ENCODE results near the gene MKX. TPM values are rescaled to one million over a fixed set of nuclear protein-coding genes. Genes with fewer than 3 reads are reported as not detected.
"Not testable (repeated sequence)": the region's sequence is repeated elsewhere in the genome, so short reads cannot be mapped to it uniquely, and the experiment has no call there.

MKX gene
- total RNA-seq, 1 donor from 2014 or later: 2.2 TPM

DNA sequence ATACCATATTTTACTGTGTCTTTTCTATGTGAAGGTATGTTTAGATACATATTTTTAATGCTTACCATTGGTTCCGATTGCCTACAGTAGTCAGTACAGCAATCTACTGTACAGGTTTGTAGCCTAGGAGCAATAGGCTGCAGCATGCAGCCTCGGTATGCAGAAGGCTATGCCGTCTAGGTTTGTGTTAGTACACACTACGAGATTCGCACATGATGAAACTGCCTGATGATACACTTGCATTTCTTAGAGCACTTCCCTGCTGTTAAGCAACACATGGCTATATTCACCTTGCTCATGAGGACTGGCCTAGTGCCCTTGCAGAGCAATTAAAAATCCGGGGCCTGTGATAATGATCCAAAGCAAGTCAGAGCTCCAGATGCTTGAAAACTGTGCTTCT lies 62.4 kb downstream of the MKX start:
- no peaks in the 10 kb centered on the region for H3K36me3 ChIP-seq
- H3K4me1 ChIP-seq: peaks cover 8% of the 10 kb centered on the region
- no peak for TF ChIP-seq POLR2AphosphoS5 (IDR thresholded peaks at IDR 0.05; ENCODE audit: insufficient read depth in 1 of 2, low read depth in 1 of 2)
- no peak for TF ChIP-seq POLR2A (IDR thresholded peaks at IDR 0.05)
- no peak for TF ChIP-seq CTCF (IDR thresholded peaks at IDR 0.05)
- H3K27me3 ChIP-seq: no peaks in the 10 kb centered on the region
- DNase-seq (ENCODE audit: extremely low spot score in 2 of 2): no peak
- H3K9me3 ChIP-seq: no peaks in the 10 kb centered on the region
- H3K27ac ChIP-seq: no peak overlapping the region
- intact Hi-C loops (cut with DNase I): no loop called here
- no peak overlapping the region for H3K4me3 ChIP-seq

DNA sequence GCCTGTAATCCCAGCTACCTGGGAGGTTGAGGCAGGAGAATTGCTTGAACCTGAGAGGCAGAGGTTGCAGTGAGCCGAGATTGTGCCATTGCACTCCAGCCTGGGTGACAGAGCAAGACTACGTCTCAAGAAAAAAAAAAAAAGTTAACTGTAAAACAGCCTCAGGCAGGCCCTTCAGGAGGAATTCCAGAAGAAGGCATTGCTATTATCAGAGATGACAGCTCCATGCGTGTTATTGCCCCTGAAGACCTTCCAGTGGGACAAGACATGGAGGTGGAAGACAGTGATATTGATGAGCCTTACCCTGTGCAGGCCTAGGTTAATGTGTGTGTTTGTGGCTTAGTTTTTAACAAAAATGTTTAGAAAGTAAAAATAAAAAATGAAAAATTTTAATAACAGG lies 63.8 kb downstream of the MKX start:
- H3K4me3 ChIP-seq; H3K27ac ChIP-seq; H3K9me3 ChIP-seq; H3K36me3 ChIP-seq; H3K4me1 ChIP-seq; H3K27me3 ChIP-seq; DNase-seq (ENCODE audit: extremely low spot score in 2 of 2); intact Hi-C loops (cut with DNase I): not testable (repeated sequence)

GRCh38 chr10:27680691-27681605 lies 64.7 kb downstream of the MKX start:
- intact Hi-C loops (cut with DNase I): no loop called here
- H3K36me3 ChIP-seq: no peaks in the 10 kb centered on the region
- no peak for TF ChIP-seq POLR2A (IDR thresholded peaks at IDR 0.05)
- TF ChIP-seq POLR2AphosphoS5 (IDR thresholded peaks at IDR 0.05; ENCODE audit: insufficient read depth in 1 of 2, low read depth in 1 of 2): no peak
- TF ChIP-seq CTCF (IDR thresholded peaks at IDR 0.05): no peak
- H3K9me3 ChIP-seq: no peaks in the 10 kb centered on the region
- no peaks in the 10 kb centered on the region for H3K27me3 ChIP-seq
- H3K27ac ChIP-seq: no peak overlapping the region
- DNase-seq (ENCODE audit: extremely low spot score in 2 of 2): no peak
- peaks cover 8% of the 10 kb centered on the region for H3K4me1 ChIP-seq
- no peak overlapping the region for H3K4me3 ChIP-seq

DNA sequence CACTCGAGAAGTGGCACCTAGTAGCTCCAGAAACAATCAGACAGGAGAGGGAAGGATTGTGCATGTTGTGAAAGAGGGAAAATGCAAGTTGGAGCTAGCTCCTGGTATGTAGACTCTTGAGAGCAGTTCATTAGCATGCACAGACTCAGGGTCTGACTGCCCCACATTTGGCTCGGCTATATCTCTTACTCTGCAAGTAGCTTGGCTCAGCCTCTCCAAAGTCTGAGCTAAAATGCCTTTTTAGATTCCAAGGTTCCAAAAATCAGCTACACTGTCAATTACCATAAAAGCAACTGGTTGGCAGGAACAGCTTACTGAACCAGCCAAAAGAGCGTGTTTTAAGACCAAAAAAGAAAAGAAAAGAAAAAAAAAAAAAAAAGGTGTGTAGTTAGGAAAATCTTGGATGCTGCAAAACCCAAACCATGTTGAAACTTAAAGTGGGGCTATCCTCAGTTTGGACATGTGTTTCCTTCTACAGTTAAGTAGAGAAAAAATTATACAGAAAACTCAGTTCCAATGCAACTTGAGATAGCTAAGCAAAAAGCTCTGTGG lies 65.5 kb downstream of the MKX start:
- no peaks in the 10 kb centered on the region for H3K36me3 ChIP-seq
- H3K27ac ChIP-seq: no peak overlapping the region
- DNase-seq (ENCODE audit: extremely low spot score in 2 of 2): no peak
- no peaks in the 10 kb centered on the region for H3K9me3 ChIP-seq
- H3K4me3 ChIP-seq: no peak overlapping the region
- no peaks in the 10 kb centered on the region for H3K27me3 ChIP-seq
- TF ChIP-seq CTCF (IDR thresholded peaks at IDR 0.05): no peak
- no peak for TF ChIP-seq POLR2AphosphoS5 (IDR thresholded peaks at IDR 0.05; ENCODE audit: insufficient read depth in 1 of 2, low read depth in 1 of 2)
- peaks cover 8% of the 10 kb centered on the region for H3K4me1 ChIP-seq
- intact Hi-C loops (cut with DNase I): no loop called here

DNA sequence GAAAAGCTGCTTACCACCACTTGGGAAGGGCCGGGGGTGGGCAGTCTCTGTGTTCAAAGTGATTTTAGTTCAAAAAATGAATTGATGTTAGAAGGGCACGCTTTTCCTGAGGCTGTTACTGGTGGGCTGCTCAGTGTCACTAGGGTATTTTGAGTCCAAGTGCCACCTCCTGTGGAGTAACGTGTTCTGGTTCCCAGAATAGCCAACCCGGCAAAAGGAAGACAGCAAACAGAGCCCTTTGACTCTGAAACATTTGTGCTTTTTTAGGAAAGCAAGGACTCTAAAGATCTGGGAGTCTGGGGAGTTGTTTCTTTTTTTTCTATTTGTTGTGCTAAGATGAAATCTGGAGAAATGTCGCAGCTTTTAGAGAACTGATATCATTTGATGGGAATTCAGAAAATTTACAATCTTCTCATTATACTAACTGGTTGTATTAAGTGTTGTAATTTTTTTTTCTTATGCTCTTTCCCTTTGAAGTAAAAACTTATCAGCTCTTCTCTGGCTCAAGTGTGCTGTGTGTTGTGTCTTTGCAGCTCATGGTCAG lies 66.2 kb downstream of the MKX start:
- Histone ChIP-seq H3K27ac (no peak overlapping the region), H3K36me3 (no peaks in the 10 kb centered on the region), H3K4me1 (peaks cover 8% of the 10 kb centered on the region), H3K4me3 (no peak overlapping the region), H3K9me3 (no peaks in the 10 kb centered on the region), H3K27me3 (no peaks in the 10 kb centered on the region)
- no peak for TF ChIP-seq POLR2AphosphoS5 (IDR thresholded peaks at IDR 0.05; ENCODE audit: insufficient read depth in 1 of 2, low read depth in 1 of 2)
- no peak for TF ChIP-seq CTCF (IDR thresholded peaks at IDR 0.05)
- no peak for TF ChIP-seq POLR2A (IDR thresholded peaks at IDR 0.05)
- intact Hi-C loops (cut with DNase I): no loop called here
- DNase-seq (ENCODE audit: extremely low spot score in 2 of 2): no peak
